RWPE1 (cell line): ENCODE data around the gene HOXD4.

Source experiments
- CTCF ChIA-PET: fragments of 350-600 bp; sonication (Branson Sonifier 250); formaldehyde crosslinking; extraction: SDS; loops from one replicate; lab custom pipeline; 2021; lab: Yijun Ruan, JAX
- POLR2A ChIA-PET: fragments of 400-600 bp; formaldehyde crosslinking; extraction: SDS; loops from one replicate; lab custom pipeline; 2020; ENCODE audit warnings: antibody characterized with exemption; ENCODE audit not compliant: low non-redundant PET; lab: Yijun Ruan, JAX
- DNase-seq: peaks from one replicate; pipeline ENCODE4 v3.0.0; 2012; ENCODE audit warnings: low spot score
- H3K27ac ChIP-seq: fragments of 450-650 bp; 2 replicates; pipeline ENCODE4 v1.5.1; 2017
- CTCF ChIP-seq: fragments of 450-650 bp; conservative IDR thresholded peaks from 2 replicates; pipeline ENCODE4 v1.5.1; 2017; ENCODE audit warnings: low read depth, mild to moderate bottlenecking

The HOXD4 gene

GRCh38 chr2:176104316-176105077 is 46.9 kb upstream of the HOXD4 start:
- no peak for TF ChIP-seq CTCF
- peak overlapping the region; percentile 98 for H3K27ac ChIP-seq
- DNase-seq = no peak
- ChIA-PET POLR2A (interaction anchor here (0.8 kb wide), 1 partner anchor 1120 kb away, joined by 12 read pairs; no protein-coding TSS in a partner anchor), CTCF (interaction anchor here (0.7 to 1.3 kb wide), 5 partner anchors 11 to 710 kb away, joined by 3 to 5 read pairs (median 3); no protein-coding TSS in a partner anchor)

DNA sequence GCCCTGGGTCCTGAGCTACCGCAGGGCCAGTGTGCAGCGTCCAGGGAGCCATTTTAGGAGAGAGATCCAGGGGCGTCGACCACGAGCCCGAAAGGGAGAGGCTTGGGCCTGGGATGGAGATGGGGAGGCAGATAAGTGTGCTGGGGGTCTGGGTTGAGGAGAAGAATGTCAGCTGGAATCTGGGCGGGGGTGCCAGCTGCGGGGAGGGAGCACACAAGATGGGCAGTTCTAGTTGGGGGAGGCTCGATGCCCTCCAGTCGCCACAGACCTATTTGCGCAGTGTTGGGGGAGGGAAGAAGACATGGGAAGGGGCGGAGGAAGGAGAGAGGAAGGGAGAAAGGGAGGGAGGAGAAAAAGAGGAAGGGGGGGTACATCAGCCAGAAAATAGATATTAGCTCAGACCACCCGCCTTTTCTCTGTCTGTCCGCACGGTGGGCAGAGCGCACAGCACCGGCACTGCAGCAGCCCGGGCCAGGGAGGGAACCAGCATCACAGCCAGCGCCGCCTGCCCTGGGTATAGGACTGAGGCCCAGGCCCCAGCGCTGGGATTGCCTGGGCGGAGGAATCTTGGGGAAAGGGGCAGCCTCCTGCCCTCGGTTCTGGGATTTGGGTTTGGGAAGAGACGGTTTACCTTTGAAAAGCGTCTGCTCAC is 46.1 kb upstream of the HOXD4 start:
- ChIA-PET POLR2A (no interaction called here), CTCF (interaction anchor here (0.7 to 1.3 kb wide), 4 partner anchors 12 to 709 kb away, joined by 3 to 5 read pairs (median 4); no protein-coding TSS in a partner anchor)
- TF ChIP-seq CTCF = no peak
- peak overlapping the region; percentile 98 for H3K27ac ChIP-seq
- no peak for DNase-seq

GRCh38 chr2:176105730-176106580 is 45.4 kb upstream of the HOXD4 start:
- TF ChIP-seq CTCF = no peak
- no peak for DNase-seq
- POLR2A ChIA-PET = interaction anchor here (0.6 to 1.3 kb wide), 3 partner anchors 9 to 14 kb away, joined by 3 to 4 read pairs (median 3); no protein-coding TSS in a partner anchor
- H3K27ac ChIP-seq = peak overlapping the region; percentile 98
- CTCF ChIA-PET = interaction anchor here (0.6 kb wide), 1 partner anchor 365 kb away, joined by 3 read pairs; no protein-coding TSS in a partner anchor

GRCh38 chr2:176106581-176107539 is 44.5 kb upstream of the HOXD4 start, which contains the start of gene HOXD11:
HOXD11 (plus strand) TSS chr2:176107280; CDS start chr2:176107356, 76 bp downstream.
- DNase-seq = peak; percentile 98
- POLR2A ChIA-PET = interaction anchor here (0.6 to 1.3 kb wide), 3 partner anchors 10 to 13 kb away, joined by 3 to 4 read pairs (median 3); no protein-coding TSS in a partner anchor
- peak within 1 kb of the TSS; percentile 98 for H3K27ac ChIP-seq
- CTCF ChIA-PET = interaction anchor here (0.6 kb wide), 1 partner anchor 18 kb away, joined by 4 read pairs; no protein-coding TSS in a partner anchor
- TF ChIP-seq CTCF = no peak

- H3K27ac ChIP-seq = peak overlapping the region; percentile 98
- ChIA-PET POLR2A (no interaction called here), CTCF (no interaction called here)
- DNase-seq = no peak
- no peak for TF ChIP-seq CTCF
Observed at GRCh38 chr2:176107731-176108181, 43.6 kb upstream of the HOXD4 start.
